Heart right ventricle (tissue), 16 donors: ENCODE measurements around the gene CACNA1B. TPM values are rescaled to one million over a fixed set of nuclear protein-coding genes. Genes with fewer than 3 reads are reported as not detected.

ENCODE experiments used
- ATAC-seq, 8 donors: fragments of 200-7000 bp; cut with Tn5 transposase; one replicate each; pipeline ENCODE4 v1.9.1; 2020; ENCODE audit warnings: mild to moderate bottlenecking in 8 of 8, moderate library complexity in 8 of 8, moderate number of reproducible peaks in 1 of 8
- DNase-seq, 2 donors: peaks; one replicate each; pipeline ENCODE4 v3.0.0-alpha.2; 2020
- H3K27ac ChIP-seq, 10 donors: fragments of 200-600 bp; sonication (generic) in 2 of 10; one replicate each; pipeline versions ENCODE4 v1.5.0 to v1.8.0; 2020 to 2022; ENCODE audit warnings: mild to moderate bottlenecking in 3 of 10
- H3K27me3 ChIP-seq, 7 donors: fragments of 200-600 bp; one replicate each; pipeline ENCODE4 v1.8.0; 2021 to 2022; ENCODE audit warnings: mild to moderate bottlenecking in 2 of 7
- H3K36me3 ChIP-seq, 9 donors: fragments of 200-600 bp; sonication (generic) in 1 of 9; one replicate each; pipeline versions ENCODE4 v1.5.0 to v1.8.0; 2020 to 2022; ENCODE audit warnings: mild to moderate bottlenecking in 2 of 9
- H3K4me1 ChIP-seq, 9 donors: fragments of 200-600 bp; sonication (generic) in 1 of 9; one replicate each; pipeline versions ENCODE4 v1.5.0 to v1.8.0; 2020 to 2022; ENCODE audit warnings: mild to moderate bottlenecking in 4 of 9
- H3K4me3 ChIP-seq, 10 donors: fragments of 200-600 bp; sonication (generic) in 2 of 10; one replicate each; pipeline versions ENCODE4 v1.5.0 to v1.8.0; 2020 to 2022; ENCODE audit warnings: mild to moderate bottlenecking in 7 of 10, moderate library complexity in 2 of 10
- H3K9me3 ChIP-seq, 11 donors: fragments of 200-600 bp in 10 of 11; sonication (generic) in 2 of 11; one replicate each; pipeline versions ENCODE4 v1.5.0 to v1.8.0; 2013 to 2022; ENCODE audit warnings: mild to moderate bottlenecking in 2 of 11, control low read depth in 1 of 11, moderate library complexity in 1 of 11
- CTCF ChIP-seq, 9 donors: fragments of 200-600 bp; sonication (generic) in 2 of 9; IDR thresholded peaks; one replicate each; pipeline versions ENCODE4 v1.5.0 to v1.8.0; 2021 to 2022; ENCODE audit warnings: antibody characterized with exemption in 9 of 9, mild to moderate bottlenecking in 5 of 9, moderate library complexity in 1 of 9
- WGBS, 2 donors: extraction: QIAGEN DNeasy Blood & Tissue Kit; methylation state at CpG; one replicate each; pipeline ENCODE4 v1.1.7; 2013; ENCODE audit warnings: inconsistent platforms in 1 of 2; 5-methylcytosine and 5-hydroxymethylcytosine counted together
- intact Hi-C, 10 donors: fragments of 100-400 bp; cut with DNase I; formaldehyde crosslinking; loops; one replicate each; pipeline versions ENCODE4 v1.11.1 to v1.14.2; 2022
- polyA plus RNA-seq, 2 donors: library from polyadenylated mRNA; stranded (reverse); fragments of 200-250 nt; gene quantifications; one replicate each; pipeline ENCODE4 v1.2.3, GENCODE V29; 2013
- total RNA-seq, 10 donors: library from RNA; stranded (reverse); fragmentation: NEBNext Ultra II Directional in 3 of 10; extraction: Animal tissue kit (Norgen Biotek cat#: 25700) in 3 of 10; gene quantifications; one replicate each; pipeline versions ENCODE4 v1.2.1 to v1.2.4, GENCODE V29; 2021 to 2023
- donor health status: Arrhythmogenic right ventricular cardiomyopathy.
- donor health status: ischemic (EF 13 %, LVEDD 7.1; RV severe dilation, severe dysfunction).
- donor health status: healthy with polysubstance abuse.
- donor health status: DM: no; HTN: yes; CAD: no.
- donor health status: DM: no; HTN: no; CAD: no.
- donor health status: ischemic (EF 25% LVEDD 6.9; RV normal size, moderate dysfunction).
- donor health status: ischemic (EF 25% LVEDD 5.7; RV mildly dilated, moderate dysfunction).
- donor health status: healthy.
- donor health status: DM: yes; HTN: yes; CAD: no.
- donor health status: Ischemic cardiomyopathy.
- donor health status: ischemic (EF 35%, LVEDD 5.7; RV mildly dilated, moderate dysfunction).
- donor health status: nonischemic (EF 11% LVEDD 7.7; RV severe dilation, severe dysfunction).
- donor health status: DM: yes; HTN: yes; CAD: no.
- donor health status: PGD.
- donor health status: ischemic (EF 29% LVEDD 5.4; RV normal size, mild dysfunction).
- donor health status: nonischemic (EF 23%, LVEDD 6.1; RV moderate dilation, normal function).

Gene CACNA1B
- total and polyA plus RNA-seq, 12 donors, result under 0.01 to 0.66 (median 0.15) TPM; not detected in 1

GRCh38 chr9:138116521-138116920 lies 238.9 kb downstream of the CACNA1B start:
- H3K27ac ChIP-seq, result no peak overlapping the region
- H3K4me1 ChIP-seq, result no peaks in the 10 kb centered on the region
- no peak for ATAC-seq
- no peak for TF ChIP-seq CTCF (IDR thresholded peaks at IDR 0.05)
- H3K36me3 ChIP-seq, result no peaks in the 10 kb centered on the region
- no peaks in the 10 kb centered on the region for H3K9me3 ChIP-seq
- no peak overlapping the region for H3K4me3 ChIP-seq
- intact Hi-C loops, result no loop called here
- DNase-seq, result no peak
- 82 to 90% methylated on average over 6 of the region's 6 CpGs for WGBS, 2 donors
- H3K27me3 ChIP-seq, result peaks cover 0 to 46% (median 16%) of the 10 kb centered on the region in 7 donors

GRCh38 chr9:138117101-138117750 lies 239.6 kb downstream of the CACNA1B start:
- WGBS, 2 donors, result 68 to 81% methylated on average over 14 of the region's 14 CpGs
- H3K27ac ChIP-seq, result no peak overlapping the region
- intact Hi-C loops, result no loop called here
- H3K4me3 ChIP-seq, result no peak overlapping the region
- peaks cover 0 to 49% (median 20%) of the 10 kb centered on the region in 7 donors for H3K27me3 ChIP-seq
- H3K36me3 ChIP-seq, result no peaks in the 10 kb centered on the region
- ATAC-seq, result no peak
- TF ChIP-seq CTCF (IDR thresholded peaks at IDR 0.05), result no peak
- DNase-seq, result no peak
- H3K4me1 ChIP-seq, result no peaks in the 10 kb centered on the region
- no peaks in the 10 kb centered on the region for H3K9me3 ChIP-seq

- intact Hi-C loops, result no loop called here
- Histone ChIP-seq H3K27me3 (peaks cover 0 to 52% (median 21%) of the 10 kb centered on the region in 7 donors), H3K4me3 (no peak overlapping the region), H3K27ac (no peak overlapping the region), H3K36me3 (no peaks in the 10 kb centered on the region), H3K4me1 (no peaks in the 10 kb centered on the region), H3K9me3 (no peaks in the 10 kb centered on the region)
- no peak for TF ChIP-seq CTCF (IDR thresholded peaks at IDR 0.05)
- no peak for DNase-seq
- WGBS, 2 donors, result 74 to 80% methylated on average over 6 of the region's 6 CpGs
- no peak for ATAC-seq
Observed at GRCh38 chr9:138117836-138118235, 240.3 kb downstream of the CACNA1B start.

- Histone ChIP-seq H3K4me3 (no peak overlapping the region), H3K27me3 (peaks cover 0 to 55% (median 22%) of the 10 kb centered on the region in 7 donors), H3K4me1 (no peaks in the 10 kb centered on the region), H3K9me3 (no peaks in the 10 kb centered on the region), H3K36me3 (no peaks in the 10 kb centered on the region), H3K27ac (no peak overlapping the region)
- no peak for TF ChIP-seq CTCF (IDR thresholded peaks at IDR 0.05)
- DNase-seq (no peak), ATAC-seq (no peak)
- 91 to 94% methylated on average over 14 of the region's 14 CpGs for WGBS, 2 donors
- intact Hi-C loops, result no loop called here
Observed at GRCh38 chr9:138118601-138119071, 241.1 kb downstream of the CACNA1B start.
